T47D (cell line): ENCODE data around the gene DTX3.

Experiments
- DNase-seq, 2 experiments: peaks; one replicate each; pipeline versions ENCODE4 v3.0.0 to v3.0.0-alpha.2; 2011 to 2012; ENCODE audit warnings: low read depth in 1 of 2, low spot score in 1 of 2
- JUND ChIP-seq: IDR thresholded peaks from 2 replicates; pipeline ENCODE4 v1.6.1; 2012; ENCODE audit warnings: low read depth
- in situ Hi-C: cut with HindIII; loops from 2 replicates; pipeline ENCODE4 v1.10.0; 2016; ENCODE audit warnings: low sequenced_read_pairs, low pct_unique_long_range_greater_than_20kb

Gene DTX3

GRCh38 chr12:57604992-57605810, 577 bp downstream of the DTX3 start:
- peak in 1 of 2 experiments; percentile 45 for DNase-seq
- in situ Hi-C loops = no loop called here
- no peak for TF ChIP-seq JUND

- DNase-seq = no peak
- TF ChIP-seq JUND = no peak
- in situ Hi-C loops = no loop called here
Measured at GRCh38 chr12:57605811-57606311, 1.2 kb downstream of the DTX3 start.

- in situ Hi-C loops = no loop called here
- no peak for TF ChIP-seq JUND
- DNase-seq = no peak
Measured at GRCh38 chr12:57606399-57606798, 1.8 kb downstream of the DTX3 start.

- in situ Hi-C loops = no loop called here
- DNase-seq = no peak
- no peak for TF ChIP-seq JUND
Measured at GRCh38 chr12:57606821-57607220, 2.2 kb downstream of the DTX3 start.

- in situ Hi-C loops = no loop called here
- no peak for TF ChIP-seq JUND
Measured at GRCh38 chr12:57607958-57608663, 3.5 kb downstream of the DTX3 start.

GRCh38 chr12:57609101-57609780, 4.6 kb downstream of the DTX3 start:
- DNase-seq = no peak
- in situ Hi-C loops = no loop called here
- no peak for TF ChIP-seq JUND

More at GRCh38 chr12:57607958-57608663, 3.5 kb downstream of the DTX3 start:
- no peak for DNase-seq

GRCh38 chr12:57609781-57610553, 5.3 kb downstream of the DTX3 start:
- no peak for TF ChIP-seq JUND
- DNase-seq = no peak
- in situ Hi-C loops = no loop called here

- no peak for DNase-seq
- no peak for TF ChIP-seq JUND
- in situ Hi-C loops = no loop called here
Measured at GRCh38 chr12:57610554-57611107, 6.0 kb downstream of the DTX3 start.

GRCh38 chr12:57611108-57611826, 6.6 kb downstream of the DTX3 start, which contains the start of gene ARHGEF25:
Gene ARHGEF25 (plus strand): TSS chr12:57611435. CDS start chr12:57611895, 460 bp downstream.
- no peak for TF ChIP-seq JUND
- DNase-seq = peak; percentile 45 to 74
- in situ Hi-C loops = no loop called here

- no peak for TF ChIP-seq JUND
- in situ Hi-C loops = no loop called here
- no peak for DNase-seq
Measured at GRCh38 chr12:57611827-57612710, 7.4 kb downstream of the DTX3 start.
